T-helper 2 cell treated with Interferon-gamma antibody and Interleukin-4, amounts not matched to agents 5 μg/mL and 100 μg/mL, for 36 hours (primary cell): ENCODE data around the gene FERMT1.

Experiments
- DNase-seq: peaks from one replicate; pipeline ENCODE4 v3.0.0; 2021; ENCODE audit warnings: low spot score
- H3K27ac Mint-ChIP-seq: one replicate; pipeline ENCODE4 v1.8.0; 2021; ENCODE audit warnings: mild to moderate bottlenecking, mixed read lengths
- H3K27me3 Mint-ChIP-seq: one replicate; pipeline ENCODE4 v1.8.0; 2021; ENCODE audit warnings: low read depth, mixed read lengths
- H3K36me3 Mint-ChIP-seq: one replicate; pipeline ENCODE4 v1.8.0; 2021; ENCODE audit warnings: low read depth, mixed read lengths
- H3K4me1 Mint-ChIP-seq: one replicate; pipeline ENCODE4 v1.8.0; 2021; ENCODE audit warnings: low read depth, mixed read lengths
- H3K4me3 Mint-ChIP-seq: one replicate; pipeline ENCODE4 v1.8.0; 2022; ENCODE audit warnings: mild to moderate bottlenecking, moderate library complexity, mixed read lengths
- H3K9me3 Mint-ChIP-seq: one replicate; pipeline ENCODE4 v1.8.0; 2021; ENCODE audit warnings: mixed read lengths

The FERMT1 gene

DNA sequence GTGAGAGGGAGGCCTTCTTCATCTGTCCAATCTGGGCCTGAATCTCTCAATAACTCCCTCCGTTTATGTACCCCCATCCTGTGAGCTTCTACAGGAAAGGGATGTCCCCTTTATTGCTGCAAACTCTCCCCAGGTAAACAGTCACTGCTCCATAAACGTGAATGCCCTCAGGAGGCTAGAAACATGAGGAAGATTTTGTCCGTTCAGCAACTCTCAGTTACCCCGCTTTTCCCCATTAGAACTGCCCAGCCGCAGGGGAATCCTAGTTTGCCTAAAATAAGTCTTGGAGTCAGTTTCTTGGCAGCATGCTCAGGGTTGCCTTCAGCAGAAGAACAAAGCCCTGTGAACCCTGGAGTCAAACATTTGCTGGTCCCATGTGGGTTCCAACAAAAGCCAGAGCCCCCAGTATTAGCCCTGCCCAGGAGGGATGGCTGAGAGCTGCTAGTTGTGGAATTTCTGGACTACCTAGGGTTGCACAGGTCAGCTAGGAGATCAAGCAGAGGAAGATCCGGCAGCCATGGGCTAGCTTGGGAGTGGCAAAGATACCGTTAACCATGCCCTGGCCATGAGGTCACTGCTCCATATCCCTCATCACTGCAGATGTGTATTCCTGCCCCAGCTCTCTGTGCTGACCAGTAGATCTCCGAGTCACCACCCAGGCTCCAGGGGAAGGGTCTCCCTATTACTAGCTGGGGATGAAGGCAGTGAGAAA, 69.6 kb downstream of the FERMT1 start:
- no peak for DNase-seq
- Mint-ChIP-seq H3K4me3 (peak overlapping the region; percentile 53), H3K27ac (no peak overlapping the region), H3K9me3 (no peaks in the 10 kb centered on the region), H3K36me3 (no peaks in the 10 kb centered on the region), H3K27me3 (peaks cover 46% of the 10 kb centered on the region), H3K4me1 (no peaks in the 10 kb centered on the region)

DNA sequence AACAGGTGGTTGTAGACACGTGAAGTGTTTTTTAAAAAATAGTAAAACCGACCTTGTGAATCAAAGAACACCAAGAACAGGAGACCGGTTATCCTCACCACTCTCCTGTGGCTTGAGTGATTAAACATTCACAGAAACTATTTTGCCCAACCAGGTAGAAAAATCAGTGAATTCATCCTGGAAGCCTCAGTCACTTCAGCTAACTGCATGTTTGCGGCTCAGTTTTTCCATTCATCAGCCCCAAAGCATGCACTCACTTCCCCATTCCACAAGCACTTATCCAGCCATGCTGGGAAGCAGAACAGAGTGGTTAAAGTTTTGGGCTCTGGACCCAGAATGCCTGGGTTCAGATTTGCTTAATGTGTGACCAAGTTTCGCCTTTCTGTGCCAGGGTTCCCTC, 71.3 kb downstream of the FERMT1 start:
- no peak for DNase-seq
- H3K27ac Mint-ChIP-seq: no peak overlapping the region
- H3K27me3 Mint-ChIP-seq: peaks cover 43% of the 10 kb centered on the region
- H3K4me1 Mint-ChIP-seq: no peaks in the 10 kb centered on the region
- H3K4me3 Mint-ChIP-seq: no peak overlapping the region
- no peaks in the 10 kb centered on the region for H3K9me3 Mint-ChIP-seq
- no peaks in the 10 kb centered on the region for H3K36me3 Mint-ChIP-seq

DNA sequence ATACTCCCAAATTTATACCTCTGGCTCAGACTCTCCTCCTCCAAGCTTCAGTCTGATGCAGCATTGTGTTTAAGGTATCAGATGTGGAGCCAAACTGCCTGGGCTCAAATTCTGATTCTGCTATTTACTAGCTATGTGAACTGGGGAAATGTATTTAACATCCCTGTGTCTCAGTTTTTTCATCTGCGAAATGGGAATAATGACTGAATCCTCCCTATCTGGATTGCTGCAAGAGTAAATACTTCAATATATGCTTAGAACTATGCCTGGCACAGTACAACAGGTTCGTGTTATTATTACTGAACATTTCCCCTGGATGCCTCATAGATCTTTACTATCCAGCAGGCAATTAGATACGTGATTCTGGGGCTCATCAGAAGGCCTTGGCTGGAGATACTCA, 74.4 kb downstream of the FERMT1 start:
- DNase-seq: no peak
- Mint-ChIP-seq H3K27me3 (peaks cover 29% of the 10 kb centered on the region), H3K27ac (no peak overlapping the region), H3K9me3 (no peaks in the 10 kb centered on the region), H3K36me3 (no peaks in the 10 kb centered on the region), H3K4me3 (no peak overlapping the region), H3K4me1 (no peaks in the 10 kb centered on the region)

DNA sequence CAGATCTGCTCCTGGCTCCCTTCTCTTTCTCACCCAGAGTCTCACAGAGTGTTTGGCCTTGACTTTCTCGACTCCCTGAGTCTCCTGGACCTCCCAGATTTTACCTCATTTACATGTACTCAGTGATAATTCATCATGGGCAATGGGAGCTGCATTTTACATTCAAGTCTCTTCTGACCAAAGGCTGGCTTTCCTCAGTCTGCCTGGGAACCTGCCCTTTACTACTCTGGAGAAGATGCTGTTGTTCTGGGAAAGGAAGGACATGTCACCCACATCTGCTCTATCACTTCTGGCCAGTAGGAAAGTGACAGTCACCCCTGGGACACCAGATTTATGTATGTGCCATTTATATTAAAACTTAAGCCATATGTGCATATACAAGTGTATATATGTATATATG, 76.4 kb downstream of the FERMT1 start:
- Mint-ChIP-seq H3K27me3 (peaks cover 16% of the 10 kb centered on the region), H3K9me3 (no peaks in the 10 kb centered on the region), H3K36me3 (peaks cover 5% of the 10 kb centered on the region), H3K27ac (no peak overlapping the region), H3K4me1 (no peaks in the 10 kb centered on the region), H3K4me3 (no peak overlapping the region)
- DNase-seq: no peak

DNA sequence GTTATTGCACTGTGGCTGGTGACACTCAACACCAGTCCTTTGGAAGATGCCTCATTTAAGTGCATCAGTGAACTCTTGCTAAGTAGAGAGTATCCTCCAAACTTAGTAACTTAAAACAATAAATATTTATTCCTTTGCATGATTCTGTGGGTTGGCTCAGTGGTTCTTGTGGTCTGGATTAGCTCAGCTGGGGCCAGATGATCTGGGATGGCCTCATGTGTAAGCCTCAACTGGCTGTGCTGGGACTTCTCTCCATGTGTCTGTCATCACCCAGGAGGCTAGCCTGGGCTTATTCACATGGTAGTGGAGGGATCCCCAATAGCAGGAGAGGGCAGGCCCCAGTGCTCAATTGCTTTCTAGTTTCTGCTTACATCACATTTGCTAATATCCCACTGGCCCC, 77.3 kb downstream of the FERMT1 start:
- Mint-ChIP-seq H3K27ac (no peak overlapping the region), H3K27me3 (peaks cover 7% of the 10 kb centered on the region), H3K4me1 (no peaks in the 10 kb centered on the region), H3K36me3 (peaks cover 7% of the 10 kb centered on the region), H3K4me3 (no peak overlapping the region), H3K9me3 (no peaks in the 10 kb centered on the region)
- no peak for DNase-seq

DNA sequence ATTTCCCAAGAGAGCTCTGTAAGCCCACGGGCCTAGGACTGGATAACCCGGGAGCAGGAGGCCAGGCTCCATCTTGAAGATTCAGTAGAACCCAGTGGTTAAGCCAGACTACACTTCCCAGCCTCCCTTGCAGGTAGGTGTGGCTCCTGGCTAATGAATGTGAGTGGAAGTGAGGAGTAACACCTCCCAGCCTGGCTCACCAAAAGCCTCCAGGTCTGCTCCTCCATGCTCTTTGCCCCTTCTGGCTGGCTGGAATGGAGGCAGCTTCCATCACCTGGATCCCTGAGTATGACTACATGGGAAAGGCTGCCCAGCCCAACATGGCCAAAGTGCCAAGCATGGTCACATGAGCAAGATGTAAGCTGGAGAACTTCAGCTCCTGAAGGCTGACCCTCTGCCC, 78.7 kb downstream of the FERMT1 start:
- H3K27me3 Mint-ChIP-seq: no peaks in the 10 kb centered on the region
- no peak overlapping the region for H3K4me3 Mint-ChIP-seq
- H3K27ac Mint-ChIP-seq: no peak overlapping the region
- no peaks in the 10 kb centered on the region for H3K9me3 Mint-ChIP-seq
- DNase-seq: no peak
- H3K36me3 Mint-ChIP-seq: peaks cover 14% of the 10 kb centered on the region
- H3K4me1 Mint-ChIP-seq: no peaks in the 10 kb centered on the region

DNA sequence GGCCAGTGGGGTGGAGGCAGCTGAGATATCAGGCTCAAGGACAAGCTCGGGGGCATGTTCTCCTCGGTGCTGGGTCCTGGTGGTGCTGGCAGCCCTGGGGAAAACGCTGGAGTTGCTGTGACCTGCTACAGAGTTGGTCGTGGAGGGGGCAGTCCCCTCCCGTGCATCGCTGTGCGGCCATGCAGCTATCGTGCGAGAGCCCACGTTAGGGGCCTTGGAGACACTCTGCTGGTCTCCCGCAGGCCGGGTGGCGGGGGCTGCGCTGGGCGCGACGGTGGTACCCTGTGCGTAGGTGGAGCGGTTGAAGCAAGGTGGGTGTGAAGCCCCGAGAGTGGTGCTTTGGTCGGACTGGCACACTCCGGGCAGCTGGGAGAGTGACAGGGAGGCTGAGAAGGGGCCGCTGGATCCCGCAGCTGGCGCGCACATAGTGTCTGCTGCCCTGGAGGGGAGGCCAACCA, 81.0 kb downstream of the FERMT1 start:
- Mint-ChIP-seq H3K27ac (no peak overlapping the region), H3K27me3 (no peaks in the 10 kb centered on the region), H3K4me1 (no peaks in the 10 kb centered on the region), H3K4me3 (no peak overlapping the region), H3K36me3 (peaks cover 16% of the 10 kb centered on the region), H3K9me3 (no peaks in the 10 kb centered on the region)
- no peak for DNase-seq

DNA sequence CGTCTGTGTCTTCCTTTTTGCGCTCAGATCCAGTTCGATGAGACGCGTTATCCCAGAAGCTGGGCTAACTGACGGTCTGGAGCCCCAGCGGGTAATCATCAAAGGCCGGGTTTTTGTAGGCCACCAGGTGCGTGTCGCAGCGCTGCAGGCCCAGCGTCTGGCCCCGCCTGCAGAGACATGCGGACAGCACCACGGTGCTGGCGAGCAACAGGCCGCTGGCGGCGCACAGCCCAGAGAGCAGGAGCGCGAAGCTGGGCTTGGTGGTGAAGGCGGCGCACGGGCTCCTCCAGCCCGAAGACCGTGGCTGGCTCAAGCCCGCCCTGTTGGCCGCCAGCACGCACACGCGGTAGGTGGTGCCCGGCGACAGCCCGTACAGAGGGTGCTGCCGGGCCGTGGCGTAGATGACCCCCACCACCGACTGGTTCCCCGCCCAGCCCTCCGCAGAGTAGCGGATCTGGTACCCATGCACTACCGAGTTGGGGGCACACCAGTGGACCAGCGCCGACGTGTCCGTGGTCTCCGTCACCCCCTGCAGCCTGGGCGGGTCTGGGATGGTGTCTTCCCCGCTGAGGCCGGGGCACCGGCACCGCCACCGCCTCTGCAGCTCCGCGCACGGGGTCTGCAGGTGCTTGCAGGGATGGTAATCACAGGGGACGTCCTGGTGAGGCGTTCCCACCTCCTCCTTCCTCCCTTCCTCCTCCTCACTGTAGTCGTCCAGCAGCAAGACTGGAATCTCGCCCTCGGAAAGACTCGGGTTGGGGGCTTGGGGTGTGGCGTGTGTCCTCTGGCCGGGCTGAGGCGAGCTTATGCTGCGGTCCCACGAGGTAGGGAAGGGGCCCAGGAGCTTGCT, 81.6 kb downstream of the FERMT1 start:
- Mint-ChIP-seq H3K9me3 (no peaks in the 10 kb centered on the region), H3K27me3 (no peaks in the 10 kb centered on the region), H3K27ac (no peak overlapping the region), H3K4me3 (no peak overlapping the region), H3K4me1 (no peaks in the 10 kb centered on the region), H3K36me3 (peaks cover 17% of the 10 kb centered on the region)
- DNase-seq: no peak

DNA sequence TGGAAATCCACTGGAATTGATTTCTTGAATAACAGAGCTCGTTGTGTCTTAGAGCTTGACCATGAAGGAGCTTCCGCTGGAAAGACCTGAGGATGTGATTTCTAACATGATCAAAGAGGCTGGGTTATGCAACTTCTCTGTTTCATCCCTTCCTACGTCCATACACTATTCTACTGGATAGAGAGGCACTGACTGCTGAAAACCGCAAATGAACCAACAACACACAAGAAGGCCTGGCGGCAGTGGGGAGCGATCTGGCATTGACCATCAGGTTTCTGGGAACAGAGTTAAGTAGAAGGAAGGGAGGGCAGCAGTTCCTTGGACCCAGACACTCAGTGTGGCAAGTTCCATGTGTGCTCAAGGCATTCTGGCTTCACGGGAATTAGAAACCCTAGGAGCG, 82.3 kb downstream of the FERMT1 start:
- H3K27me3 Mint-ChIP-seq: no peaks in the 10 kb centered on the region
- no peak overlapping the region for H3K27ac Mint-ChIP-seq
- no peak overlapping the region for H3K4me3 Mint-ChIP-seq
- H3K4me1 Mint-ChIP-seq: no peaks in the 10 kb centered on the region
- H3K36me3 Mint-ChIP-seq: peaks cover 17% of the 10 kb centered on the region
- no peaks in the 10 kb centered on the region for H3K9me3 Mint-ChIP-seq
- no peak for DNase-seq

DNA sequence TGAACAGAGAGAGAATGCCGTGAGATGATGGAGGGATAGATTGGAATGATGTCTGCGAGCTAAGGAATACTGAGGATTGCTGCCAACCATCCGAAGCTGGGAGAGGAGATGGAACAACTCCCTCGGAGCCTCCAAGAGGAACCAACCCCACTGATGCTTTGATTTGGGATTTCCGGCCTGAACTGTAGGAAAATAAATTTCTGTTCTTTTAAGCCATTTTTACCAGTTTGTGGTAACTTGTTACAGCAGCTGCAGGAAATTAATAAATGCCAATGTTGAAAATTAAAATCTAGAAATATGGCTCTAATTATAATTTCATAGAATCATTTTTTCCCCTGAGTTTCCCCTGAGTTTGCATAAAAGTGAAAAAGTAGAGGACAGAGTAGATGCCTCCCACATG, 83.1 kb downstream of the FERMT1 start:
- no peak overlapping the region for H3K27ac Mint-ChIP-seq
- peaks cover under 1% of the 10 kb centered on the region for H3K4me1 Mint-ChIP-seq
- no peak overlapping the region for H3K4me3 Mint-ChIP-seq
- no peak for DNase-seq
- H3K36me3 Mint-ChIP-seq: peaks cover 20% of the 10 kb centered on the region
- no peaks in the 10 kb centered on the region for H3K9me3 Mint-ChIP-seq
- H3K27me3 Mint-ChIP-seq: no peaks in the 10 kb centered on the region

DNA sequence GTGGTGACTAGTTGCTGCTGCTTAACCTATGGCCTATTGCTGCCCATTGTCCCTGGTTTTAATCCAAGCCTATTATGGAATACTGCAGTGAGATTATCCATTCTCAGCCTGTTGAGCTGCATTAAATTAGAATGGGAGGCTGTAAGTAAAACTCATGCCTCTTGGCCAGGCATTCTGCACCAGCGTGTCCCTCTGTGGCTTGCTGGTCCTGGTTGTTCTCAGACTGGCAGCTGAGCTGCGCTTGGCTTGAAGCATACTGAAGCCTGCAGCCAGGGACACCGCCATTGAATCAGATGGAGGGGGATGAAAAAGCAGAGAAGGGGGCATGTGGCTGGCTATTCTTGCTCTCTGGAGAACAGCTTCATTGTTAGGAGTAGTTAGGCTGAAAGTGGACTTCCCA, 84.6 kb downstream of the FERMT1 start:
- no peak for DNase-seq
- peaks cover 34% of the 10 kb centered on the region for H3K36me3 Mint-ChIP-seq
- no peaks in the 10 kb centered on the region for H3K9me3 Mint-ChIP-seq
- H3K4me3 Mint-ChIP-seq: no peak overlapping the region
- no peak overlapping the region for H3K27ac Mint-ChIP-seq
- no peaks in the 10 kb centered on the region for H3K27me3 Mint-ChIP-seq
- H3K4me1 Mint-ChIP-seq: peaks cover 10% of the 10 kb centered on the region

DNA sequence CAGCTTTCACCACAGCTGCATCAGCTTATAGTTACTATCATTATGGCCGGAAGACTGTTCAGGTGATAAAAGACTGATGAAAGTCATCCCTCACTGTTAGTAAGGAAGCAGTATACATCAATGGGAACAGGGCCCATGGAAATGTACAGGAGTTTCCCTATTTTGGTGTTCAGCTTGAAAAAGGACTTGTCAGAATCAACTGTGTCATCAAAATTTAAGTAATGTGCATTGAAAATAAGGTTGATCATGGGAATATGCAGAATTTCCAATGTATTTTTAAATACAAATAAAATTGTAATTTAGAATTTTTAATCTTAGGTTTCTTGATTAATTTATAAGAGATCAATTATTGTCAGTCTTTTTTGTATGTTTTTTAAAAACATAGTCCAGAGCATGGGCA, 85.7 kb downstream of the FERMT1 start:
- Mint-ChIP-seq H3K4me3 (no peak overlapping the region), H3K27ac (no peak overlapping the region), H3K36me3 (peaks cover 36% of the 10 kb centered on the region), H3K4me1 (peaks cover 10% of the 10 kb centered on the region), H3K9me3 (no peaks in the 10 kb centered on the region), H3K27me3 (no peaks in the 10 kb centered on the region)
- no peak for DNase-seq

DNA sequence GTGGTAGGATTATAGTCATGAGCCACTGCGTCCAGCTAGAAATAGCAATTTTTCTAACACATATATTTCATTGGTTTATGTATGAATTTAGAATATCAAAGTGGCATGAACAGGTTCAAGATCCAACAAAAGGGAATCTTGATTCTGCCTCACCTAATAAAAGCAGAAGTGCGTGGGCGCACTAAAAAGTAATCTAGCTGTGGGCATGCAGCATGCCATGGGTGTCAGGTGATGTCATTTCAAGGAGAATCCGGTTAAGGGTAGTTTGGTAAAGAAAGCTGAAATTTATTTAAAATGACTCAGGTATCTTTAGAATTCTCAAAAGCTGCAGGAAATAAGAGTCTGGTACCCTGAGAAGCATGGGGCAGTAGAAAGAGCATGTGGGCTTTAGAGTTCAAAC, 86.6 kb downstream of the FERMT1 start:
- peaks cover 10% of the 10 kb centered on the region for H3K4me1 Mint-ChIP-seq
- H3K9me3 Mint-ChIP-seq: no peaks in the 10 kb centered on the region
- no peak overlapping the region for H3K27ac Mint-ChIP-seq
- DNase-seq: no peak
- H3K27me3 Mint-ChIP-seq: no peaks in the 10 kb centered on the region
- no peak overlapping the region for H3K4me3 Mint-ChIP-seq
- H3K36me3 Mint-ChIP-seq: peaks cover 37% of the 10 kb centered on the region

DNA sequence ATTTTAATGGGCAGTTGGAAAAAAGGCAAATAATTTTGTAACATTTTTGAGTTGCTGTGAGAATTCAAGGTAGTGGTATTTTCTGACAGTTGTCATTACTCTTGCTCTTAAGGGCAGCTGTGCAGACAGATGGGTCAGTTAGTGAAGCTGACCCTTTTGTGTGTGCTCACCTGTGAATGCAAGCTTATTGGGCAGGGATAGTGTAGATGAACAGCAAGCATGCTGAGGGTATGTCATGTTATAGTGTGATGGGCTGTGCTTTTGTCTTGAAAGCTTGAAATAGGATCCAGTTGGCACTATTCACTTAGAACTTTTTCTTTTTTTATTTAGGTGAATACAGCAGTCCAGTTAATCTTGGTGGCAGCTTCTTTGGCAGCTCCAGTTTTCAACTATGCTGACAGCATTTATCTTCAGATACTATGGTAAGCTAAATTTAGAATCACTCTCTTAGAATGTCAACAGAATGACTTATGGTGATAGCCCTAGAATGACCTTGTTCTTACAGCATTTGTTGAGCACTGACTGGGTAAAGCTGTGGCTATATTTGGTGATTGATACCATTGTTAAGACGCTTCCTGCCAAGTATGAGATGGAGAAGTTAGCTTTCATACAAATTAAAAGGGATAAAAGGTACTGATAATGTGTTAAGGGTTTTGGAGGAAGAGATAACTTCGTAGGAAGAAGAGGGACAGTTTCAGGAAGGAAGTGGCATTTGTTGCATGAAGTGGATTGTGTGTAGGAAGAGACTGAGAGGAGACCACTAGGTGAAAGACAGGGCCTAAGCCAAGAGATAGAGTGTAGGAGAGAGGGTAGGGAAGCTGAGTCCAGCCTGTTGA, 88.5 kb downstream of the FERMT1 start:
- H3K27me3 Mint-ChIP-seq: no peaks in the 10 kb centered on the region
- peaks cover 13% of the 10 kb centered on the region for H3K4me1 Mint-ChIP-seq
- H3K27ac Mint-ChIP-seq: peak overlapping the region; percentile 47
- H3K9me3 Mint-ChIP-seq: no peaks in the 10 kb centered on the region
- no peak for DNase-seq
- H3K36me3 Mint-ChIP-seq: peaks cover 29% of the 10 kb centered on the region
- no peak overlapping the region for H3K4me3 Mint-ChIP-seq
